ENCODE measurements around the gene RAB19. TPM values are rescaled to one million over a fixed set of nuclear protein-coding genes. Genes with fewer than 3 reads are reported as not detected.
A peak's percentile ranks its signal among the peaks of the same experiment; 100 is the strongest.

RAB19 gene
- polyA plus RNA-seq (2013, experiment 1 of 2; ENCODE audit: insufficient read length), result not detected
- polyA plus RNA-seq (2013, experiment 2 of 2; ENCODE audit: insufficient read length), result not detected

GRCh38 chr7:140403878-140404564, at the start of gene RAB19:
RAB19 (plus strand) TSS chr7:140404058; CDS start chr7:140407647, 3,589 bp downstream.
- no peak for DNase-seq

- DNase-seq, result no peak
These were observed 45.8 kb upstream of the RAB19 start for GRCh38 chr7:140358024-140358411.

- no peak for DNase-seq
These were observed 45.3 kb upstream of the RAB19 start for GRCh38 chr7:140358412-140359051.

GRCh38 chr7:140360697-140361229, 43.1 kb upstream of the RAB19 start:
- no peak for DNase-seq

GRCh38 chr7:140364819-140365218, 39.0 kb upstream of the RAB19 start:
- DNase-seq, result no peak

- DNase-seq, result no peak
These were observed 36.3 kb upstream of the RAB19 start for GRCh38 chr7:140367528-140367927.

- DNase-seq, result no peak
These were observed 34.6 kb upstream of the RAB19 start for GRCh38 chr7:140369294-140369693.

GRCh38 chr7:140375323-140375722, 28.5 kb upstream of the RAB19 start:
- DNase-seq, result no peak

- no peak for DNase-seq
These were observed 27.7 kb upstream of the RAB19 start for GRCh38 chr7:140375892-140376730.

- no peak for DNase-seq
These were observed 19.7 kb upstream of the RAB19 start for GRCh38 chr7:140383954-140384713.

GRCh38 chr7:140384894-140385545, 18.8 kb upstream of the RAB19 start:
- no peak for DNase-seq

GRCh38 chr7:140389445-140389844, 14.4 kb upstream of the RAB19 start:
- DNase-seq, result no peak

GRCh38 chr7:140390034-140390433, 13.8 kb upstream of the RAB19 start:
- DNase-seq, result no peak

- DNase-seq, result no peak
These were observed 13.2 kb upstream of the RAB19 start for GRCh38 chr7:140390466-140391190.

GRCh38 chr7:140391634-140392033, 12.2 kb upstream of the RAB19 start:
- DNase-seq, result no peak

GRCh38 chr7:140393756-140394306, 10.0 kb upstream of the RAB19 start:
- DNase-seq, result no peak

GRCh38 chr7:140397784-140398750, 5.8 kb upstream of the RAB19 start, which contains the start of gene SLC37A3:
SLC37A3 (minus strand) TSS chr7:140398530; CDS start chr7:140382526, 16,004 bp downstream.
- peak; percentile 77 for DNase-seq

- DNase-seq, result no peak
These were observed 5.0 kb upstream of the RAB19 start for GRCh38 chr7:140398821-140399220.

- no peak for DNase-seq
These were observed 3.5 kb upstream of the RAB19 start for GRCh38 chr7:140400381-140400780.
